ENCODE measurements around the gene RUNX3.

RUNX3 gene

DNA sequence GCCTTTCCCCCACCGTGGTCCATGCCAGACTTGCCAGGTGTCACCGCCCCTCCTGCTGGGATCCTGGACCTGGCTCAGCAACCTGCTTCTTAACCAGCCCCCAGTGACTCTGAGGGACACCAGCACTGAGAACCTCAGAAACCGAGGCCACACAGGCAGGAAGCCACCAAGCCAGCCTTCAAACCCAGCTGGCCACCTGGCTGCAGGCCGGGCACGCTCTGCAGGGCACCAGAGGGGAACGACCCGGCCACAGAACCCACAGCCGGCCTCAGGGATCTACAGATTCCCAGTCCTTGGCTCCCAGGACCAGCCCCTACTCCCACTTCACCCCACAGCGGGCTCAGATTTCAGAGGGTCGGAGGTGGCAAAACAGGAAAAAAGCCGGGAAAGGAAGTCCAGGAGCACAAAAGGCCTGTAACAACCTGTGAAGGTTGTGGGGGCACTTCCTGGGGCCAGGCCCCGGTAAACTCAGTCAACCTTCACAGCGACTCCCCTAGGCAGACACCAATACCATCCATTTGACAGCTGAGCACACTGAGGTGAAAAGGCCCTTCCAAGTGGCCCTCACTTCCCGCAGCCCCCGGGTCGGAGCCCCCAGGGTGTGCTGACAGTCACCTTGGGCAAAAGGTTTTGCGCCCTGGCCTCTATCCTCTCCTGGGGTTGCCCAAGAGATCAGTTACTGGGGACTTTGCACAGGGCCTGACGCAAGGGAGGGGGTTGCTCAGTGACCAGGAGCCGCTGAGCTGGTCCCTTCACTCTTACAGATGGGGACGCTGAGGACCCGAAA is 14.1 kb downstream of the RUNX3 start:
- Histone ChIP-seq H3K4me3 (ENCODE audit: low read length) (no peak overlapping the region), H3K9ac (ENCODE audit: low read depth, low read length) (no peak overlapping the region), H3K27ac (ENCODE audit: low read depth, low read length) (no peak overlapping the region), H3K27me3 (ENCODE audit: insufficient read depth, low read length) (no peaks in the 10 kb centered on the region), H3K4me1 (ENCODE audit: insufficient read depth, low read length) (peaks cover 8% of the 10 kb centered on the region; the same call in 1 of the 2 replicates), H3K36me3 (ENCODE audit: insufficient read depth, low read length) (no peaks in the 10 kb centered on the region), H3K9me3 (ENCODE audit: insufficient read depth, low read depth, low read length) (no peaks in the 10 kb centered on the region)
- WGBS: 72% methylated on average over 21 of the region's 21 CpGs

DNA sequence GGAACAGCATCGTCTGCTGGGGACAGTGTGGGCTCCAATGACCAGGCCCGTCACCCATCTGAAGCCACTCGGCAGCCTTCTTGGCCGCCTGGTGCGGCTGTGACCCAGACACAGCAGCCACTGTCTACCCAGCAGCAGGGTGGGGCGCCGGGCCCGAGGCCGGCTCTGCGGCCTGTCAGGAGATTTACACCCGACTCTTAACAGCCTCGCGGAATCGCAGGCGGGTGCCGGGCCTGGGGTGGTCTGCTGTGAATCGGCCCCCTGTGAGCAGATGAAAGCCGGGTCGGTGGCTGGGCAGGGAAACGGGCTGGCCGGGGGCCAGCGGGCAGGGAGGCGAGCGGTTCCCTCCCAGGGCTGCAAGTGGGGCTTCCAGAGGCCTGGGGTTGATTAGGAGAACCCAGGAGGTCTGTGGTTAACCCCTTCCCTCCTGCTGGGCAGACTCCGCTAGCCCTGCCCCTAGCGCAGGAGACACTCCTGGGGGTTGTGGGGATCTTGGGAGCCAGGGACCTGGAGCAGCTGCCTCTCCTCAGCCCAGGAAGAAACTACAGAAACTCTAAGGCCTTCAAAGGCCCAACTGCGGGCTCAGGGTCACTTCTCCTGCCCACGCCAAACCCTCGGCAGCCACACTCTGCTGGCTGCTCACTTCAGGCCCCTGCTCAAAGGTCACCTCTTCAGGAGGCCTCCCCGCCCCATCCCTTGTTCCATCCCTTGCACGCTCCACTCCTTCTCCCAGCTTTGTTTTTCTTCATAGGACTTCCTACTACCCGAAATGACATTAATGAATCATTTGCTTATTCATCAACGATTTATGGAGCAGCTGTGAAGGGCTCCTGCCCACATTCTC is 15.6 kb downstream of the RUNX3 start:
- Histone ChIP-seq H3K36me3 (ENCODE audit: insufficient read depth, low read length) (no peaks in the 10 kb centered on the region), H3K4me3 (ENCODE audit: low read length) (no peak overlapping the region), H3K27ac (ENCODE audit: low read depth, low read length) (no peak overlapping the region), H3K9ac (ENCODE audit: low read depth, low read length) (no peak overlapping the region), H3K4me1 (ENCODE audit: insufficient read depth, low read length) (peaks cover 8% of the 10 kb centered on the region; the same call in 1 of the 2 replicates), H3K27me3 (ENCODE audit: insufficient read depth, low read length) (no peaks in the 10 kb centered on the region), H3K9me3 (ENCODE audit: insufficient read depth, low read depth, low read length) (no peaks in the 10 kb centered on the region)
- WGBS: 76% methylated on average over 33 of the region's 33 CpGs

DNA sequence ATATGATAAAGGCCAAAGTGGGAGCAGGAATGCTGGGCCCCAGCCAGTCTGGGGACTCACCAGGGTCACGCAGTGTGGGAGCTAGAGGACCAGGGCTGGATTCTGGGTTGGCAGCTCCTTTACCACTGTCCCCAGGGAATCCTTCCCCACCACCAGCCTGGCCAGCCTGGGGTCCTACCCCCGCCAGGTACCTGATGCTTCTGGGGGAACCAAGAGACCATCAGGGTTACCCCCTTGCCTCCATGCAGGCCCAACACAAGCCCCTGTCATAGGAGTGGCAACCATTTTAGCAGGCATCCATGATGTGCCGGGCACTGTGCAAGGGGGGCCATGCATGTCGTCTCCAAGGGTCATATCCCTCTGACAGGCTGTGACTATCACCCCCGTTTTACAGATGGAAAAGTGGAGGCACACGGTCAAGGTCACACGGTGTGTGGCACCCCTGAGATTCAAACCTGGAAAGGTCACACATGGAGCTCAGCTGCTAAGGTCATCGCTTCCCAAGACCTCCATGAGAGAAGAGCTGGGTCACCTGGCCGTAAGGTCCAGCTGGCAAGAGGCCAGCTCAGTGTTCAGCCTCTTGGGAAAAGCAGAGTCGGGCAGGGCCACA is 16.4 kb downstream of the RUNX3 start:
- WGBS: 96% methylated on average over 10 of the region's 10 CpGs
- no peak overlapping the region for H3K4me3 ChIP-seq (ENCODE audit: low read length)
- H3K9me3 ChIP-seq (ENCODE audit: insufficient read depth, low read depth, low read length): no peaks in the 10 kb centered on the region
- peaks cover 8% of the 10 kb centered on the region; the same call in 1 of the 2 replicates for H3K4me1 ChIP-seq (ENCODE audit: insufficient read depth, low read length)
- H3K27ac ChIP-seq (ENCODE audit: low read depth, low read length): no peak overlapping the region
- no peaks in the 10 kb centered on the region for H3K36me3 ChIP-seq (ENCODE audit: insufficient read depth, low read length)
- no peaks in the 10 kb centered on the region for H3K27me3 ChIP-seq (ENCODE audit: insufficient read depth, low read length)
- no peak overlapping the region for H3K9ac ChIP-seq (ENCODE audit: low read depth, low read length)

DNA sequence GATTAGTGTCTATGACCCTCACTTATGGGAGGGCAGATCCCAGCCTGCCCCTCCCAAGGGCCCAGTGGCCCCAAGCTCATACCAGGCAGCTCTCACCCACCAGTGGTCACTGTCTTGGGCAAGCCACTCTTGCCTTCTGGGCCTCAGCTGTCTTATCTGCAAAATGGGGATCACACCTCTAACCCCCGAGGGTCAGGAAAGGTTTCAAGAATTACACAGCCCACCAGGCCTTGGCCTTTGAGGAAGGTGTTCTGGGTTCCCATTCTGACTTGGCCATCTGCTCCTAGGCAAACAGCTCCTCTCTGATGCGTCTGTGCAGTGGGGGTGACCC is 16.8 kb downstream of the RUNX3 start:
- WGBS: 87% methylated on average over 2 of the region's 2 CpGs
- Histone ChIP-seq H3K4me1 (ENCODE audit: insufficient read depth, low read length) (peaks cover 8% of the 10 kb centered on the region; the same call in 1 of the 2 replicates), H3K4me3 (ENCODE audit: low read length) (no peak overlapping the region), H3K27me3 (ENCODE audit: insufficient read depth, low read length) (no peaks in the 10 kb centered on the region), H3K27ac (ENCODE audit: low read depth, low read length) (no peak overlapping the region), H3K9me3 (ENCODE audit: insufficient read depth, low read depth, low read length) (no peaks in the 10 kb centered on the region), H3K9ac (ENCODE audit: low read depth, low read length) (no peak overlapping the region), H3K36me3 (ENCODE audit: insufficient read depth, low read length) (no peaks in the 10 kb centered on the region)

DNA sequence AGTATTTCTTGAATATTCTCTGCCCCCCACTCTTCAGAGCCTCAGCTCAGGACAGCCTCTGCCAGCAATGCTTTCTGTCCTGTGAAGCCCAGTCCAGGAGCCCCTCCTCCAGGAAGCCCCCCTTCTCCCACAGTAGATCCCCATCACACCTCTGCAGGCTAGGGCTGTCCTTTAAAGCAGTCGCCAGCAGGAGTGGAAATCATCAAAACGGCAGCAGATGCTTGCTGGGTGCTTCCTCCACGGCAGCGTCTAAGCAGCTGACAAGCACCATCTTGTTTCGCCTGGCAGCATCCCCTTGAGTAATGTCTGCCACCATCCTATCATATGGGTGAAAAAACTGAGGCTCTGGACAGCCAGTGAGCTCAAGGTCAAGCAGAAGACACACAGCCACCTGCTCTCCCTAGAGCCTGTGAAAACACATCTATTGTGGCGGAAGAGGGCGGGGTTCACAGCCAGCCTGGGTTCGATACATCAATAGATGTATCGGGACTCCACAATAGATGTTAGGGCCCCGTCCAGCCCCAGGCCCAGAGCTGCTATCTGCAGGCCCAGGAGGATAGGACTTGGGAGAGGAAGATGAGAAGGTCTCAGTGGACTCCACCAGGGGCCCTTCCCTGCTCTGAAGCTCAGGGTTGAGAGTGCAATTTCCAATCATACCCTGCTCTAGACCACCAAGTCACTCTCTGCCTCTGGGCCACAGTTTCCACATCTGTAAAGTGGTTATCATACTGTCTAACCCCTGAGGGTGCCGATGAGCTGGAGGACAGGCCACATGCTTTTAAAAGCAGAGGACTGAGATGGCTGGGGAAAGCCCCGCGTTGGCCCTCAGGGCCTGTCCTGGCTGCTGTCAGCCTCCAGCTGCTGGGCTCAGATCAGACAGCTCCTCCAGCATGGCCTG is 17.5 kb downstream of the RUNX3 start:
- peaks cover 8% of the 10 kb centered on the region; the same call in 1 of the 2 replicates for H3K4me1 ChIP-seq (ENCODE audit: insufficient read depth, low read length)
- no peaks in the 10 kb centered on the region for H3K27me3 ChIP-seq (ENCODE audit: insufficient read depth, low read length)
- no peak overlapping the region for H3K9ac ChIP-seq (ENCODE audit: low read depth, low read length)
- H3K9me3 ChIP-seq (ENCODE audit: insufficient read depth, low read depth, low read length): no peaks in the 10 kb centered on the region
- WGBS: 91% methylated on average over 13 of the region's 13 CpGs
- no peaks in the 10 kb centered on the region for H3K36me3 ChIP-seq (ENCODE audit: insufficient read depth, low read length)
- H3K4me3 ChIP-seq (ENCODE audit: low read length): no peak overlapping the region
- H3K27ac ChIP-seq (ENCODE audit: low read depth, low read length): no peak overlapping the region

DNA sequence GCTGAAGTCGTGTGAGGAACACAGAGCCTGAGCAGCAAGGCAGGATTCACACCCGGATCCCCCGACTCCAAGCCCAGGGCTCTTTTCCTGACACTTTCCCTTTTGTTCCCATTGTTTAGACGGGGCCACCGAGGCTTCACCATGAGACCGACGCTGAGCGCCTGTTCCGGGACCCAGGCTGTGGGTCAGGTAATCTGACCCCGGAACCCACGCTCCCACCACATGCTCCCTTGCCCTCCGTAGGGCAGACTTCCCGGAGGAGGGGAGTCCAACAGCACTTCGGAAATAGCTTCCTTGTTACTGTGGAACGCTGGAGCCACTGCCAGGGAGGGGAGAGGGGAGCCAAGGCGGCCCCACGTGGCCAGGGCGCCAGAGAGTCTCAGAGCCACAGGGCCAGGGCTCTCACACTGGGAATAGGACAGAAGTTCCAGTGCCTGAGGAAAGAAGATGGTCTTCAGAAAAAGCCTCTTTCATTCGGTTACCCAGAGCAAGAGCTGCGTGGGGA is 18.4 kb downstream of the RUNX3 start:
- H3K9me3 ChIP-seq (ENCODE audit: insufficient read depth, low read depth, low read length): no peaks in the 10 kb centered on the region
- H3K27me3 ChIP-seq (ENCODE audit: insufficient read depth, low read length): no peaks in the 10 kb centered on the region
- no peaks in the 10 kb centered on the region for H3K36me3 ChIP-seq (ENCODE audit: insufficient read depth, low read length)
- no peak overlapping the region for H3K27ac ChIP-seq (ENCODE audit: low read depth, low read length)
- no peak overlapping the region for H3K9ac ChIP-seq (ENCODE audit: low read depth, low read length)
- WGBS: 90% methylated on average over 20 of the region's 20 CpGs
- no peak overlapping the region for H3K4me3 ChIP-seq (ENCODE audit: low read length)
- peaks cover 8% of the 10 kb centered on the region; the same call in 1 of the 2 replicates for H3K4me1 ChIP-seq (ENCODE audit: insufficient read depth, low read length)

DNA sequence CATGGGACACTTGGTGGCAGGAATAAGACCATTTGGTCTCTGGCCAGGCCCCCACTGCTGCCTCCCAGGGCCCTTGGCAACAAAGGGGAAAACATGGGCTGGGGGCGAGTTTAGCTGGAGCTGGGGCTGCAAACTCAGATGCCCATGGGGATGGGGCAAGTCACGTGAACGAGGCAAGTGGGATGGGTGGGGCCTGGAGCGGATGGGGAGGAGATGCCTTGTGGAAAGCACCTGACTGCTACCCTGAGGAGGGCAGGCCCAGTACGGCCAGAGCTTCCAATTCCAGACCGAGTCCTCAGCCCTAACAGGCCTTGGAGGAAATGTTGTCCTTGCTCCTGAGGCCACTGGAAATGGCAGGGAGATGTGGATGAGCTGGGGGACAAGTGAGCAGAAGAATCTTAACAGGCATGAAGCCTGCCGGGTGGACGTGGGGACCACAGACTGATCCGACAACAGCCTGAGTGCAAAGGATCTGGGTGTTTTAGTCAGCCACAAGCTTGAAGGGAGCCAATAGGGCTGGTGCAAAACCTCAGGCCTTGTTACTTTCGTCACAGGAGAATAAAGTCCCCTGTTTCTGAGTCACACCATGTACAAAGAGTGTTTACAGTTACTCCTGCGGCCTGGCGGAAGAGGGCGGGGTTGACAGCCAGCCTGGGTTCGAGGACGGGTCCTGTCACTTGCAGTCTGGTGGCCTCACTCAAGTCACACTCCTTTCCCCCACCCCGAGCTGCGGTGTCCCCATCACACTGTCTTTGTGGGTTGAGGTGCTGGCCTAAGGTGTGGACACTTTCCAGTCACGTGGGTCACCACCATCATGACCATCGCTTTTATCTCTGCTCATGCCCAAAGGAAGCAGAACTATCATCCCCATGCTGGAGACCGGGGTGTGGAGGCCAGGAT is 19.1 kb downstream of the RUNX3 start:
- Histone ChIP-seq H3K27ac (ENCODE audit: low read depth, low read length) (no peak overlapping the region), H3K4me3 (ENCODE audit: low read length) (no peak overlapping the region), H3K9me3 (ENCODE audit: insufficient read depth, low read depth, low read length) (no peaks in the 10 kb centered on the region), H3K27me3 (ENCODE audit: insufficient read depth, low read length) (no peaks in the 10 kb centered on the region), H3K9ac (ENCODE audit: low read depth, low read length) (no peak overlapping the region), H3K4me1 (ENCODE audit: insufficient read depth, low read length) (peaks cover 4% of the 10 kb centered on the region; the same call in 1 of the 2 replicates), H3K36me3 (ENCODE audit: insufficient read depth, low read length) (no peaks in the 10 kb centered on the region)
- 91% methylated on average over 20 of the region's 20 CpGs for WGBS

DNA sequence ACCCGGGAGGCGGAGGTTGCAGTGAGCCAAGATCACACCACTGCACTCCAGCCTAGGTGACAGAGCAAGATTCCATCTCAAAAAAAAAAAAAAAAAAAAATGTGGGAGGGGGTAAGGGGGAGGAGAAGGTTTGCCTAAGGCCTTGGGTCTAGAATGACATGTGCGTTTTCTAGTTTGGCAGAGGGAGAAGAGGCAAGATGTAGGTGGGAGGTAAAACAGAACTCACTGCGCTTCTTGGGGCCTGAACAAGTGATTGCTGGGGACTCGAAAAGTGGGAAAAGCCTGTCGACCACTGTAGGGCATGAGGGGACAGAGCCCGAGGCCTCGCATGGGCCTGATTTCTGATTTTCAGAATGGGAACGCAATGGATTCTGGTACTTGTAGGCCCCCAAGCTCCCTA is 19.9 kb downstream of the RUNX3 start:
- Histone ChIP-seq H3K9me3 (ENCODE audit: insufficient read depth, low read depth, low read length) (no peaks in the 10 kb centered on the region), H3K27me3 (ENCODE audit: insufficient read depth, low read length) (no peaks in the 10 kb centered on the region), H3K27ac (ENCODE audit: low read depth, low read length) (no peak overlapping the region), H3K36me3 (ENCODE audit: insufficient read depth, low read length) (no peaks in the 10 kb centered on the region), H3K9ac (ENCODE audit: low read depth, low read length) (no peak overlapping the region), H3K4me3 (ENCODE audit: low read length) (no peak overlapping the region), H3K4me1 (ENCODE audit: insufficient read depth, low read length) (no peaks in the 10 kb centered on the region)
- 93% methylated on average over 7 of the region's 9 CpGs for WGBS

DNA sequence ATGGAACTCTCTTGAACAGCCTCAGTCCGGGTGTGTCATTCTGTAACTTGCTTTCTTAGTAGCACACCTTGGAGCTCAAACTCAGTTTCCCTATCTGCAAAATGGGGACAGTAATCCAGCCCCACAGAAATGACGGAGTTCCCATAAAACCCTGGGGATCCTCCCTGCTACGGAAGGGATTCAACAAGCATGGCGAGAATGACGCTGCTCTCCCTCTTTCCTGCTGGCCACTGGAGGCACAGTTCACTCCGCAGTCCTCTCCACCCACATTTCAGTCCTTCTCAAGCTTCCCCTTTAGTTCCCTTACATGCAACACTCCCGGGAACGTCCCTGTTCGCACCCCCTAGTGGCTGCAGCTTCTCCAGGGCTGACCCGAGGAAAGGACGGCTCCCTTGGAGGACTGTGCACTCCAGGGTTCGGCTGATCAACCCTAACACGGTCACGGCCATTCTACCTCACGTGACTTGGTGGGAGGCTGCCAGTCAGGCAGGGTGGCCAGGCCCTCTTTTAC is 20.6 kb downstream of the RUNX3 start:
- Histone ChIP-seq H3K4me1 (ENCODE audit: insufficient read depth, low read length) (no peaks in the 10 kb centered on the region), H3K9me3 (ENCODE audit: insufficient read depth, low read depth, low read length) (no peaks in the 10 kb centered on the region), H3K9ac (ENCODE audit: low read depth, low read length) (no peak overlapping the region), H3K4me3 (ENCODE audit: low read length) (no peak overlapping the region), H3K27ac (ENCODE audit: low read depth, low read length) (no peak overlapping the region), H3K27me3 (ENCODE audit: insufficient read depth, low read length) (no peaks in the 10 kb centered on the region), H3K36me3 (ENCODE audit: insufficient read depth, low read length) (no peaks in the 10 kb centered on the region)
- 42% methylated on average over 15 of the region's 15 CpGs for WGBS

Measured in HUES64 (cell line).